Measurements from ENCODE around the gene TSC22D1. TPM values are rescaled to one million over a fixed set of nuclear protein-coding genes. Genes with fewer than 3 reads are reported as not detected.

Gene TSC22D1
- total RNA-seq, 4 donors from 2014 or later, result 177 to 798 (median 250) TPM

DNA sequence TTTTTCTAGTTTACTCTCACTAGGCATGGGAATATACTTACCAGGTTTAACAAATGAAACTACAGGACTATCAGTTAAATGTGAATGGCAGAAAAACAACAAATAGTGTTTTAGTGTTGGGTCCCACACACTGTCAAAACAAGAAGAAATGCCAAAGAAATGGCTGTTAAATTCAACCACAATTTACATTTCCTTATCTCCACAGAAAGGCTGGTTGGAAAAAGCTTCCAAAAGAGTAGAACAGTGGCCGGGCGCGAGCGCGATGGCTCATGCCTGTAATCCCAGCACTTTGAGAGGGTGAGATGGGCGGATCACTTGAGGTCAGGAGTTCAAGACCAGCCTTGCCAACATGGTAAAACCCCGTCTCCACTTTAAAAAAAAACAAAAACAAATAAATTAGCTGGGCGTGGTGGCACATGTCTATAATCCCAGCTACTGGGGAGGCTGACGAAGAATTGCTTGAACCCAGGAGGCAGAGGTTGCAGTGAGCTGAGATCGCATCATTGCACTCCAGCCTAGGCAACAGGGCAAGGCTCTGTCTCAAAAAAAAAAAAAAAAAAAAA is 136.0 kb downstream of the TSC22D1 start:
- in situ Hi-C loops (cut with MboI; ENCODE audit: low pct_ligation_motif_present in 1 of 4, low pct_unique_long_range_greater_than_20kb in 1 of 4, low sequenced_read_pairs in 3 of 4) (loop anchor here in 3 of 4 donors (10.0 to 25.0 kb wide), 2 partner anchors 253 to 535 kb away; no protein-coding TSS in a partner anchor), intact Hi-C loops (cut with DNase I; ENCODE audit: low total_unique reads) (no loop called here)
- Histone ChIP-seq H3K36me3 (no peaks in the 10 kb centered on the region), H3K27me3 (no peaks in the 10 kb centered on the region), H3K4me3 (no peak overlapping the region), H3K27ac (no peak overlapping the region), H3K9me3 (no peaks in the 10 kb centered on the region), H3K4me1 (peaks cover 3 to 26% (median 17%) of the 10 kb centered on the region in 4 donors)
- TF ChIP-seq POLR2AphosphoS5 (IDR thresholded peaks at IDR 0.05), result no peak
- no peak for TF ChIP-seq EP300 (IDR thresholded peaks at IDR 0.05; ENCODE audit: low read depth)
- TF ChIP-seq POLR2A (IDR thresholded peaks at IDR 0.05), result no peak
- TF ChIP-seq CTCF (IDR thresholded peaks at IDR 0.05), result no peak
- DNase-seq, result no peak
- 20 to 70% methylated on average over 2 to 10 of the region's 10 CpGs for WGBS, 2 donors (ENCODE audit: low coverage in 1 of 2)

DNA sequence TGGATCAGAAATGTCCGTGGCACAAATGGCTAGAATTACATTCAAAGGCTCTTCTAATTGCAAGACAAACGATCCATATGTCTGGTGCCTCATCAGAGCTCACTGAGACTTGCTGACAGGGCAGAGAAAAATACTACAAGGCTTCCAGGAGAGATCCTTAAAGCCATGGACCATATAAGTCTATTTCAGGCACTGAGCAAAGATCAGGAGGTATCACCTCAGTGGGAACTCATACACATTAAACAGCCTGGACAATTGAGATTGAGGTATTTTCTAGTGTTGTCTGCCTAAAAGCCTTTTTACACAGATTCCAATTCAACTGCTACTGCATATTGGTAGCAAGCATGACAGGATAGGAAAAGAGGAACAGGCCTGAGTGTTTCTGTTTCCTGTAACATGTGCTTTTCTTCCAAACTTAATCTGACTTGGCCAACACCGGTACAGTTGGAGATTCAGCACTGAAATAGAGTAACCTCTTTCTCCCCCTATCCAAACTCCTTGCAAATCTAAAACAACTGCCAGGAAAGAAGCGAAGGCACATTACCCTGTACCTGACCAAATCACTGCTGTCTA is 136.6 kb downstream of the TSC22D1 start:
- peaks cover 0 to 1% (median under 1%) of the 10 kb centered on the region in 4 donors for H3K36me3 ChIP-seq
- WGBS, 2 donors (ENCODE audit: low coverage in 1 of 2), result 61 to 63% methylated on average over 4 of the region's 4 CpGs
- TF ChIP-seq POLR2AphosphoS5 (IDR thresholded peaks at IDR 0.05) (no peak), EP300 (IDR thresholded peaks at IDR 0.05; ENCODE audit: low read depth) (no peak), POLR2A (IDR thresholded peaks at IDR 0.05) (no peak), CTCF (IDR thresholded peaks at IDR 0.05) (no peak)
- H3K4me1 ChIP-seq, result peaks cover 3 to 29% (median 19%) of the 10 kb centered on the region in 4 donors
- H3K9me3 ChIP-seq, result no peaks in the 10 kb centered on the region
- H3K27ac ChIP-seq, result no peak overlapping the region
- H3K4me3 ChIP-seq, result no peak overlapping the region
- in situ Hi-C loops (cut with MboI; ENCODE audit: low pct_ligation_motif_present in 1 of 4, low pct_unique_long_range_greater_than_20kb in 1 of 4, low sequenced_read_pairs in 3 of 4) (loop anchor here (5.0 to 25.0 kb wide), 8 partner anchors 252 to 535 kb away; no protein-coding TSS in a partner anchor), intact Hi-C loops (cut with DNase I; ENCODE audit: low total_unique reads) (loop anchor here (1.0 to 10.0 kb wide), 3 partner anchors 135 to 390 kb away; no protein-coding TSS in a partner anchor)
- no peak for DNase-seq
- H3K27me3 ChIP-seq, result no peaks in the 10 kb centered on the region

GRCh38 chr13:44438234-44438579 is 137.9 kb downstream of the TSC22D1 start:
- no peak for DNase-seq

More at GRCh38 chr13:44438234-44438579, 137.9 kb downstream of the TSC22D1 start:
- peaks cover 3 to 39% (median 30%) of the 10 kb centered on the region in 4 donors for H3K4me1 ChIP-seq
- H3K27me3 ChIP-seq, result no peaks in the 10 kb centered on the region
- intact Hi-C loops (cut with DNase I; ENCODE audit: low total_unique reads) (loop anchor here (10.0 kb wide), 2 partner anchors 133 to 223 kb away; no protein-coding TSS in a partner anchor), in situ Hi-C loops (cut with MboI; ENCODE audit: low pct_ligation_motif_present in 1 of 4, low pct_unique_long_range_greater_than_20kb in 1 of 4, low sequenced_read_pairs in 3 of 4) (loop anchor here (5.0 to 25.0 kb wide), 8 partner anchors 251 to 533 kb away; no protein-coding TSS in a partner anchor)
- H3K27ac ChIP-seq, result no peak overlapping the region
- H3K9me3 ChIP-seq, result no peaks in the 10 kb centered on the region
- 12 to 14% methylated on average over 3 of the region's 3 CpGs for WGBS, 2 donors (ENCODE audit: low coverage in 1 of 2)
- TF ChIP-seq POLR2AphosphoS5 (IDR thresholded peaks at IDR 0.05) (no peak), POLR2A (IDR thresholded peaks at IDR 0.05) (no peak), EP300 (IDR thresholded peaks at IDR 0.05; ENCODE audit: low read depth) (no peak), CTCF (IDR thresholded peaks at IDR 0.05) (no peak)
- H3K36me3 ChIP-seq, result peaks cover 0 to 12% (median 4%) of the 10 kb centered on the region in 4 donors
- no peak overlapping the region for H3K4me3 ChIP-seq

All from transverse colon (tissue), 4 donors.